ENCODE results near the gene PKNOX2.
A peak's percentile ranks its signal among the peaks of the same experiment; 100 is the strongest.

The PKNOX2 gene

GRCh38 chr11:125416981-125417935 is 252.7 kb downstream of the PKNOX2 start:
- DNase-seq (ENCODE audit: low spot score in 2 of 2), result no peak
- ATAC-seq (ENCODE audit: low read depth), result no peak
- Mint-ChIP-seq H3K9me3 (no peaks in the 10 kb centered on the region), H3K27ac (no peak overlapping the region), H3K36me3 (no peaks in the 10 kb centered on the region), H3K4me3 (no peak overlapping the region), H3K27me3 (peaks cover 8% of the 10 kb centered on the region), H3K4me1 (peaks cover 3% of the 10 kb centered on the region)

GRCh38 chr11:125418396-125418795 is 253.8 kb downstream of the PKNOX2 start:
- Mint-ChIP-seq H3K36me3 (no peaks in the 10 kb centered on the region), H3K27ac (no peak overlapping the region), H3K27me3 (peaks cover 8% of the 10 kb centered on the region), H3K4me1 (no peaks in the 10 kb centered on the region), H3K4me3 (no peak overlapping the region), H3K9me3 (no peaks in the 10 kb centered on the region)
- ATAC-seq (ENCODE audit: low read depth), result no peak
- no peak for DNase-seq (ENCODE audit: low spot score in 2 of 2)

GRCh38 chr11:125422681-125423080 is 258.1 kb downstream of the PKNOX2 start:
- Mint-ChIP-seq H3K4me3 (no peak overlapping the region), H3K9me3 (no peaks in the 10 kb centered on the region), H3K27ac (no peak overlapping the region), H3K4me1 (no peaks in the 10 kb centered on the region), H3K27me3 (peaks cover 17% of the 10 kb centered on the region), H3K36me3 (no peaks in the 10 kb centered on the region)
- ATAC-seq (ENCODE audit: low read depth) (no peak), DNase-seq (ENCODE audit: low spot score in 2 of 2) (no peak)

DNA sequence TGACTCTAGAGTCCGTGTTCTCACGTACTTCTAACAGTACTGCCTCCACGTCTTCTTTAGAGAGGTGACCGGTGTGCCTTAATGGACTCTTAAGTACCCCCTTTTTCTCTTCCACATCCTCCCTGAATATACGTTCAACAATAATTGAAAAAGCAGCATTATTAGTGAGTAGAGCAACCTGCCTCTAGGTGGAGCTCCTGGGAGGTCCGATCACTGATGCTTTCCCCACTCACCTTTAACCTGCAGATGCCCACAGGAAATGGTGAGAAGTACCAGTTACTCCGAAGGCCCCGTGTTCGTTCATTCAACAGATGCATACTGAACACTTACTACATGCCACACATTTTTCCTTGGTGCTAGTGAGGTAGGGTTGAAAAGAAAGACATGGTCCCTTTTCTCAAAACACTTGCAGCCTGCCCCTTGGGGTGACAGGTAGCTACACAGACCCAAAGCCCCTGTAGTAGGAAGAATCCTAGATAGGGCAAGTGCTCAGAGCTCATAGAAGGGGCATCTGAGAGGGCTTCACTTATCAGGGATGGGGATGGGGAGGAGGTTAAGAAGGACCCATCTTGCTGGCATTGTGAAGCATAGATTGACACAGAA is 258.8 kb downstream of the PKNOX2 start:
- peaks cover 20% of the 10 kb centered on the region for H3K27me3 Mint-ChIP-seq
- DNase-seq (ENCODE audit: low spot score in 2 of 2), result no peak
- no peak overlapping the region for H3K27ac Mint-ChIP-seq
- no peaks in the 10 kb centered on the region for H3K36me3 Mint-ChIP-seq
- H3K9me3 Mint-ChIP-seq, result no peaks in the 10 kb centered on the region
- H3K4me3 Mint-ChIP-seq, result no peak overlapping the region
- ATAC-seq (ENCODE audit: low read depth), result peak; percentile 34
- no peaks in the 10 kb centered on the region for H3K4me1 Mint-ChIP-seq

DNA sequence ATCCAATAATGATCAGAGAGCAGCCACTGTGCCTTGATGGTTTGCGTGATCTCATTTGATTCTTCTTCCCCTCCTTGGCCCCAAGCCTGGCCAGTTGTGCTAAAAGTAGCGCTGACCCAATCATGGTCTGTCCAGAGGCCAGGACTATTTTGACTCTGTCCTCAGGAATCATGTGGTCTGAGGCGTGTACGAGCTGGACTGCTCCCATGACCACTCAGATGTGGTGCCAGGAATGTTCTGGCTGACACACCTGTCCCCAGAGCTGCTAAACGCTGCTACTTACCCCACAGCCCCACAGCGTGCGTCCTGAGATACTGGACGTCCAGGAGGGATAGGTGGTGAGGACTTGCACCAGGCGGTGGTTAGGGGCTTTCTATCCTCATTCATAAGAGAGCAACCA is 261.1 kb downstream of the PKNOX2 start:
- Mint-ChIP-seq H3K4me1 (peaks cover 5% of the 10 kb centered on the region), H3K4me3 (no peak overlapping the region), H3K36me3 (no peaks in the 10 kb centered on the region), H3K27me3 (peaks cover 22% of the 10 kb centered on the region), H3K9me3 (no peaks in the 10 kb centered on the region), H3K27ac (no peak overlapping the region)
- DNase-seq (ENCODE audit: low spot score in 2 of 2) (no peak), ATAC-seq (ENCODE audit: low read depth) (no peak)

DNA sequence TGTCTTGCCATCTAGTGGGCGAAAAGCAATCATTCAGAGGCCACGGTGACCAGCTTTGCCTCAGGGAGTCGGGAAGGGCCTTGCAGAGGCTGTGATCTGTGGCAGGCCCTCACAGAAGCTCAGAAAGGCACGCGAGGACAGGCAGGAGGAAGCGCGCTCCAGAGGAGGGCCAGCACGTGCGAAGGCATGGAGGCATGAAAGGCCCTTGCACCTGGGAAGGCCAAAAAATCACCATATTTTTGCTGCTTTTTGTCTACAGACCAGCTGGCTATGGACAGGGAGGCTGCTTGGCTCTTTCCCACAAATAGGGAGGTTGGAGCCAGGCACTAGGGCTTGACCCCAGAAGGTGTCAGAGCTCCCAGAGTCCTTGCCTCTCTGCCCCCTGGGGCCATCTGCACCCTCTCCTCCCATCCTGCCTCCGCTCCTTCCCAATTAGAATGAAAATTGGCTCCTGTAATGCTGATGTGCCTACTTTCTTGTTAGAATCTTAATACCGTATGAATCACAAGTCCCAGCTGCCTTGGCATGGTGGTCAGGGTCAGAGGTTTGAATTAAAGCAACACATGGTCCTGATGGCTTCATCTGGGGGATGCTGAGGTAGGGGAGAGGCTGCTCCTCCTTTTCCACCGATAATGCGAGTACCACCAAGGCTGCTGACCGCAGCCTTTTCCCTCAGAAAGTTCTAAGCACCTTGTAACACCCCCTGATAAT is 262.4 kb downstream of the PKNOX2 start:
- Mint-ChIP-seq H3K9me3 (no peaks in the 10 kb centered on the region), H3K36me3 (no peaks in the 10 kb centered on the region), H3K27ac (no peak overlapping the region), H3K4me1 (peaks cover 5% of the 10 kb centered on the region), H3K4me3 (no peak overlapping the region), H3K27me3 (peaks cover 19% of the 10 kb centered on the region)
- no peak for ATAC-seq (ENCODE audit: low read depth)
- no peak for DNase-seq (ENCODE audit: low spot score in 2 of 2)

DNA sequence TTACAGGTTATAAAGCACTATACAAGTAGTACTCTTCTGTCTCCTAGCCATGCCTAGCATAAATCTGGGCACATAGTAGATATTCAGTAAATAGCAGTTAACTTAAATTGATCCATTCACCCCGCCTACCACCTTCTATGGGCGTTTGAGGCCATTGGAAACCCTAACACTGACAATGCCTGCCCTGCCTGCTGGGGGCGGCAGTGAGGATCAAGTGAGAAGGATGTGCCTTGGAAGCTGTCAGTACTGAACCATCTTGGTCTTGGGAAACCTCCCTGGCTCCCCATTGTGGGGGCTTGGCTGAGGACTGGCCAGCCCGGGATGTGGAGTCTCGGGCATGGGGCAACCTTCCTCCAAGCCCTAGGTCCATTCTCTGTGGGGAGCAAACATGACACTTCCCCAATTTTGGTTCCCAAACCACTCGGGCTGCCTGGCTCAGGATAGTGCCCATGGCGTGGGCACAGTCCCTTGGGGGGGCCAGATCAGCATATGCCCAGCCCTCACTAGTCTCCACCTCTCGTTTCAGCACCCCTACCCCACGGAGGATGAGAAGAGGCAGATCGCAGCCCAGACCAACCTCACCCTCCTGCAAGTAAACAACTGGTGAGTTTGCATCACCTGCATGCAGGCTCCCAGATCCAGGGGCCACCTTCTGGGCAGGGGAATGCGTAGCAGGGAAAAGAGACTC is 264.1 kb downstream of the PKNOX2 start:
- Mint-ChIP-seq H3K4me1 (peaks cover 11% of the 10 kb centered on the region), H3K27ac (no peak overlapping the region), H3K27me3 (peaks cover 24% of the 10 kb centered on the region), H3K9me3 (no peaks in the 10 kb centered on the region), H3K4me3 (no peak overlapping the region), H3K36me3 (no peaks in the 10 kb centered on the region)
- no peak for DNase-seq (ENCODE audit: low spot score in 2 of 2)
- no peak for ATAC-seq (ENCODE audit: low read depth)

GRCh38 chr11:125429174-125429707 is 264.7 kb downstream of the PKNOX2 start:
- Mint-ChIP-seq H3K4me1 (peaks cover 12% of the 10 kb centered on the region), H3K4me3 (no peak overlapping the region), H3K27me3 (peaks cover 25% of the 10 kb centered on the region), H3K27ac (no peak overlapping the region), H3K9me3 (no peaks in the 10 kb centered on the region), H3K36me3 (no peaks in the 10 kb centered on the region)
- ATAC-seq (ENCODE audit: low read depth) (peak; percentile 45), DNase-seq (ENCODE audit: low spot score in 2 of 2) (peak; percentile 16 to 26)

GRCh38 chr11:125429807-125430678 is 265.5 kb downstream of the PKNOX2 start:
- peaks cover 12% of the 10 kb centered on the region for H3K4me1 Mint-ChIP-seq
- no peaks in the 10 kb centered on the region for H3K36me3 Mint-ChIP-seq
- no peaks in the 10 kb centered on the region for H3K9me3 Mint-ChIP-seq
- no peak overlapping the region for H3K4me3 Mint-ChIP-seq
- DNase-seq (ENCODE audit: low spot score in 2 of 2) (no peak), ATAC-seq (ENCODE audit: low read depth) (no peak)
- H3K27me3 Mint-ChIP-seq, result peaks cover 24% of the 10 kb centered on the region
- no peak overlapping the region for H3K27ac Mint-ChIP-seq

DNA sequence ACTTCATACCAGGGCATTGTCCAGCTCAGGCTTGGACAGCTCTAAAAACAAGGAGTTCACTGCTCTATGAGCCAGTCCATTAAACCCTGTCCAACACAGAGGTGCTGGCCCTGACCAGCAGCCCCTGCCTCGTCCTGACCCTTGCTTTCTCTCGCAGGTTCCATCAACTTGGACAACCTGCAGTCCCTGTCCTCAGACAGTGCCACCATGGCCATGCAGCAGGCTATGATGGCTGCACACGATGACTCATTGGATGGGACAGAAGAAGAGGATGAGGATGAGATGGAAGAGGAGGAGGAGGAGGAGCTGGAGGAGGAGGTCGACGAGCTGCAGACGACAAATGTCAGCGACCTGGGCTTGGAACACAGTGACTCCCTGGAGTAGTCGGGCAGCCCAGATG is 266.5 kb downstream of the PKNOX2 start:
- no peak overlapping the region for H3K27ac Mint-ChIP-seq
- ATAC-seq (ENCODE audit: low read depth) (no peak), DNase-seq (ENCODE audit: low spot score in 2 of 2) (no peak)
- peaks cover 23% of the 10 kb centered on the region for H3K27me3 Mint-ChIP-seq
- no peaks in the 10 kb centered on the region for H3K36me3 Mint-ChIP-seq
- no peak overlapping the region for H3K4me3 Mint-ChIP-seq
- no peaks in the 10 kb centered on the region for H3K9me3 Mint-ChIP-seq
- peaks cover 12% of the 10 kb centered on the region for H3K4me1 Mint-ChIP-seq

DNA sequence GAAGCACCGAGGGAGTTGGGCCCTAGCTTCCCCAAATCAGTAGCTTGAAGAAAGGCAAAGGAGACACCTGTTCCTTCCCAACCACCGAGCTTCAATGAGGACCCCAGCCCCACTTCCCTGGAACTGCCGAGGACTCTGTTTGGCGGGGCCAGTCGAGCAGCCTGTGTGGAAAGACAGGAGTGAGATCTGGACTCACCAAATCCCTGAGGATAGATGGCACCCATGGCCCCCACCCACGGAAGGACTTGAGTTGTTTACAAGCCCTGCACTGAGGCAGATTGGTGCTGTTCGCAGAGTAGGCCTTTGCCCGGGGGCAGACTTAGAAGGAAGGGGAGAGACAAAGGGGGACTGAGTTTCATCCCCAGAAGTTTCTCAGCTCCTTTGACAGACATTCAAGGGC is 266.9 kb downstream of the PKNOX2 start:
- no peak for ATAC-seq (ENCODE audit: low read depth)
- H3K27ac Mint-ChIP-seq, result no peak overlapping the region

DNA sequence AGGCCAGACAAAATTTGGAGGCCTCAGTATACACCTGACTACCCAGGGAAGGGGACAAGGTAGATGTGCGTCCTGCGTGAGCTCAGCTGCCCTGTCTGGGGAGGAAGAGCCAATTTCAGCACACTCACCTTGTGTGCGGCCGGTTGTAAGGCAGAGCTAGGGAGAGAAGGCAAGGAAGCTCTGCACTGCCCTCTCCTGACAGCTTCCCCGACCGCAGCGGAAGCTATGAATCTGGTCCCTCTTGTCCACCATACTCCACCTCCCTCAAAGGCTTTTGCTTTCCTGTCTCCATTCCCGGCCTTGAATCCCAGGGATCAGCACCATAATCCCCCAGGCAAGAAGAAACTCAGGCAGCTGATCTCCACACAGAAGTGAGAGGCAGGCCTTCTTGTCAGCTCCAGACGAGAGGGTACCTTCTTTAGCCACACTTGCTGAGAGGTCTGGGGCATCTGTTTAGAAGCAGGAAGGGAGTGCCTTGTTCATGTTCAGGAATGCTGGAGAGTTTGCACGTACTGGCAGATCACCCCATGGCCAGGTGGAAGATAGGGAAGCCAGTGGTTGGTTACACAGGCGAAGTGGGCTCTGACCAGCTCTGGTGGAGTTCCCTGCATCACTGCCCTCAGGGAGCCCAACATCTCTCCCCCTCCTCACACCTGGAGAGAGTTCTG is 269.0 kb downstream of the PKNOX2 start:
- Mint-ChIP-seq H3K36me3 (no peaks in the 10 kb centered on the region), H3K9me3 (no peaks in the 10 kb centered on the region), H3K27me3 (peaks cover 15% of the 10 kb centered on the region), H3K27ac (no peak overlapping the region), H3K4me1 (peaks cover 12% of the 10 kb centered on the region), H3K4me3 (no peak overlapping the region)
- ATAC-seq (ENCODE audit: low read depth), result no peak
- no peak for DNase-seq (ENCODE audit: low spot score in 2 of 2)

More for the DNA sequence above, 266.9 kb downstream of the PKNOX2 start:
- no peak overlapping the region for H3K4me3 Mint-ChIP-seq
- H3K9me3 Mint-ChIP-seq, result no peaks in the 10 kb centered on the region
- H3K4me1 Mint-ChIP-seq, result peaks cover 12% of the 10 kb centered on the region
- DNase-seq (ENCODE audit: low spot score in 2 of 2), result no peak
- H3K36me3 Mint-ChIP-seq, result no peaks in the 10 kb centered on the region
- peaks cover 21% of the 10 kb centered on the region for H3K27me3 Mint-ChIP-seq
